ENCODE data around the gene OPCML.

DNA sequence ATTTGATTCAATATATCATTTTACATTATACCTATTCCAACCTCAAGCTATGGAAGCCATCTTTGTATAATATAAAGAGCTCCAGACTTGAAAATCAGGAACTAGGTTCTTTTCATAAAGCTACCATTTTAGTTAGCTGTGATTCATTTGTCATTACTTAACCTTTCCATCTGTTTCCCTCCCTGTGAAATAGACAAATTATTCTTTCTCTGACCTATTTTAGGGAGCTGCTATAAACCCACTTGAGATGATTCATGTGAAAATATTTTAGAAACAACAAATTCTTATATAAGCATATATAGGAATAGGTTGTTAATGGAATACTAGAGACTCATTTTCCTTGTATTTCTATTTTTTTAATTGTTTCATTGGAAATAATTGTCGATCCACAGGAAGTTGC, 1012.1 kb downstream of the OPCML start:
- TF ChIP-seq, protein P1, sequence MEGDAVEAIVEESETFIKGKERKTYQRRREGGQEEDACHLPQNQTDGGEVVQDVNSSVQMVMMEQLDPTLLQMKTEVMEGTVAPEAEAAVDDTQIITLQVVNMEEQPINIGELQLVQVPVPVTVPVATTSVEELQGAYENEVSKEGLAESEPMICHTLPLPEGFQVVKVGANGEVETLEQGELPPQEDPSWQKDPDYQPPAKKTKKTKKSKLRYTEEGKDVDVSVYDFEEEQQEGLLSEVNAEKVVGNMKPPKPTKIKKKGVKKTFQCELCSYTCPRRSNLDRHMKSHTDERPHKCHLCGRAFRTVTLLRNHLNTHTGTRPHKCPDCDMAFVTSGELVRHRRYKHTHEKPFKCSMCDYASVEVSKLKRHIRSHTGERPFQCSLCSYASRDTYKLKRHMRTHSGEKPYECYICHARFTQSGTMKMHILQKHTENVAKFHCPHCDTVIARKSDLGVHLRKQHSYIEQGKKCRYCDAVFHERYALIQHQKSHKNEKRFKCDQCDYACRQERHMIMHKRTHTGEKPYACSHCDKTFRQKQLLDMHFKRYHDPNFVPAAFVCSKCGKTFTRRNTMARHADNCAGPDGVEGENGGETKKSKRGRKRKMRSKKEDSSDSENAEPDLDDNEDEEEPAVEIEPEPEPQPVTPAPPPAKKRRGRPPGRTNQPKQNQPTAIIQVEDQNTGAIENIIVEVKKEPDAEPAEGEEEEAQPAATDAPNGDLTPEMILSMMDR (conservative IDR thresholded peaks at IDR 0.05 in 1 of 2, IDR thresholded peaks at IDR 0.05 in 1 of 2; ENCODE audit: low read depth in 1 of 2, low read length in 2 of 2), result no peak
- no peak for TF ChIP-seq EZH2 (IDR thresholded peaks at IDR 0.05; ENCODE audit: low read length, missing control alignments)
